HEK293 (cell line): ENCODE data around the gene ISM1.

Source experiments
- CTCF ChIA-PET: fragments of 350-600 bp; formaldehyde crosslinking; extraction: SDS; loops from one replicate; lab custom pipeline; 2021; ENCODE audit warnings: antibody characterized with exemption; lab: Yijun Ruan, JAX
- POLR2A ChIA-PET: fragments of 300-600 bp; formaldehyde crosslinking; extraction: SDS; loops from one replicate; lab custom pipeline; 2020; ENCODE audit warnings: antibody characterized with exemption, inconsistent platforms; lab: Yijun Ruan, JAX
- H3K27ac ChIP-seq: fragments of 200-500 bp; sonication (Bioruptor generic); 2 replicates; pipeline ENCODE4 v1.5.1; 2014; ENCODE audit warnings: low read depth, low read length, control low read depth, inconsistent platforms; ENCODE audit errors: extremely low read depth
- H3K36me3 ChIP-seq, 2 experiments: fragments of 200-500 bp in 1 of 2; sonication (Bioruptor generic) in 1 of 2; 1 replicate in 1 of 2; 2 replicates in 1 of 2; pipeline ENCODE4 v1.5.1; 2014 to 2017; ENCODE audit warnings: inconsistent platforms in 2 of 2, low read length in 2 of 2; ENCODE audit not compliant: control insufficient read depth in 2 of 2, insufficient read depth in 1 of 2
- H3K4me1 ChIP-seq: fragments of 200-500 bp; sonication (Bioruptor generic); 2 replicates; pipeline ENCODE4 v1.5.1; 2014; ENCODE audit warnings: mild to moderate bottlenecking, low read length, inconsistent platforms; ENCODE audit not compliant: control insufficient read depth, insufficient read depth
- H3K4me3 ChIP-seq: 2 replicates; pipeline ENCODE4 v1.5.1; 2011; ENCODE audit warnings: low read depth, mild to moderate bottlenecking, control low read depth, low read length, moderate library complexity
- H3K9me3 ChIP-seq: fragments of 200-500 bp; sonication (Bioruptor generic); 2 replicates; pipeline ENCODE4 v1.5.1; 2014; ENCODE audit warnings: low read depth, low read length, inconsistent platforms; ENCODE audit not compliant: control insufficient read depth, insufficient read depth
- MYNN ChIP-seq: fragments of 450-650 bp; formaldehyde crosslinking; IDR thresholded peaks from 2 replicates; pipeline ENCODE4 v1.5.1; 2016; ENCODE audit warnings: missing biosample characterization, missing genetic modification characterization, borderline replicate concordance
- ZFP3 ChIP-seq: fragments of 450-650 bp; formaldehyde crosslinking; IDR thresholded peaks from 2 replicates; pipeline ENCODE4 v1.5.1; 2016; ENCODE audit warnings: low read depth, missing biosample characterization, missing genetic modification characterization
- ZNF221 ChIP-seq: fragments of 450-650 bp; formaldehyde crosslinking; IDR thresholded peaks from 2 replicates; pipeline ENCODE4 v1.5.1; 2017; ENCODE audit warnings: missing biosample characterization, missing genetic modification characterization, borderline replicate concordance
- ZNF274 ChIP-seq, 2 experiments: fragments of 200-500 bp in 1 of 2; fragments of 450-650 bp in 1 of 2; sonication (Bioruptor generic) in 1 of 2; formaldehyde crosslinking in 1 of 2; IDR thresholded peaks; 2 replicates each; pipeline versions ENCODE4 v1.5.1 to v1.6.1; 2014 to 2016; ENCODE audit warnings: borderline replicate concordance in 1 of 2, inconsistent platforms in 1 of 2, low read length in 1 of 2, missing biosample characterization in 1 of 2, missing genetic modification characterization in 1 of 2
- ZNF354C ChIP-seq: fragments of 450-650 bp; formaldehyde crosslinking; IDR thresholded peaks from 2 replicates; pipeline ENCODE4 v1.5.1; 2016; ENCODE audit warnings: missing biosample characterization, missing genetic modification characterization, low read depth, borderline replicate concordance
- ZNF37A ChIP-seq: fragments of 450-650 bp; IDR thresholded peaks from 2 replicates; pipeline ENCODE4 v1.5.1; 2018; ENCODE audit warnings: missing biosample characterization, missing genetic modification characterization
- ZNF426 ChIP-seq: fragments of 450-650 bp; formaldehyde crosslinking; IDR thresholded peaks from 2 replicates; pipeline ENCODE4 v1.5.1; 2017; ENCODE audit warnings: missing biosample characterization, missing genetic modification characterization, mild to moderate bottlenecking, inconsistent platforms, moderate library complexity
- TF ChIP-seq, protein P1 (sequence below): fragments of 450-650 bp; formaldehyde crosslinking; IDR thresholded peaks from 2 replicates; pipeline ENCODE4 v1.5.1; 2016; ENCODE audit warnings: missing biosample characterization, missing genetic modification characterization
- TF ChIP-seq, protein P2 (sequence below): fragments of 450-650 bp; IDR thresholded peaks from 2 replicates; pipeline ENCODE4 v1.5.1; 2018; ENCODE audit warnings: missing biosample characterization, mild to moderate bottlenecking, missing genetic modification characterization
- TF ChIP-seq, protein P3 (sequence below): fragments of 450-650 bp; formaldehyde crosslinking; IDR thresholded peaks from 2 replicates; pipeline ENCODE4 v1.5.1; 2016; ENCODE audit warnings: missing biosample characterization, missing genetic modification characterization
- TF ChIP-seq, protein P4 (sequence below): fragments of 450-650 bp; formaldehyde crosslinking; IDR thresholded peaks from 2 replicates; pipeline ENCODE4 v1.5.1; 2017; ENCODE audit warnings: missing biosample characterization, missing genetic modification characterization

The ISM1 gene

DNA sequence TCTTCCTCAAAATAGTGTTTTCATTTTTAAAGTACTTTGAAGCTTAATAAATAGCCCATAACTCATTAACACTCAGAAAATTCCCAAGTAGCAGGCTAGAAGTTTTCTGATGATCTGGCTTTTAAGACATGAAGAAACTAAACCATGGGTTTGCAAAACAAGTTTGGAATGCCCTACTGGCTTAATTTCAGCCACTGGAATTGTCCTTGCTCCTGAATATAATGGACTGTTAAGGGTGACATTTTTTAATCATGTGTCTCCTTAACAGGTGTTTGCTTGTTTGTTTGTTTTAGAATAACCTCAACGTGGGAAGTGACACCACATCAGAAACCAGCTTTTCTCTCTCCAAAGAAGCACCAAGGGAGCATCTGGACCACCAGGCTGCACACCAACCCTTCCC is 49.1 kb downstream of the ISM1 start:
- ChIA-PET POLR2A (no interaction called here), CTCF (interaction anchor here (0.7 to 1.0 kb wide), 2 partner anchors 32 to 153 kb away, joined by 3 to 8 read pairs; no protein-coding TSS in a partner anchor)
- Histone ChIP-seq H3K27ac (no peak overlapping the region), H3K4me3 (no peak overlapping the region), H3K4me1 (no peaks in the 10 kb centered on the region), H3K9me3 (no peaks in the 10 kb centered on the region)
- no peak for TF ChIP-seq ZNF221 (tag by site-specific recombination)
- TF ChIP-seq ZFP3, result no peak
- TF ChIP-seq, protein P1, sequence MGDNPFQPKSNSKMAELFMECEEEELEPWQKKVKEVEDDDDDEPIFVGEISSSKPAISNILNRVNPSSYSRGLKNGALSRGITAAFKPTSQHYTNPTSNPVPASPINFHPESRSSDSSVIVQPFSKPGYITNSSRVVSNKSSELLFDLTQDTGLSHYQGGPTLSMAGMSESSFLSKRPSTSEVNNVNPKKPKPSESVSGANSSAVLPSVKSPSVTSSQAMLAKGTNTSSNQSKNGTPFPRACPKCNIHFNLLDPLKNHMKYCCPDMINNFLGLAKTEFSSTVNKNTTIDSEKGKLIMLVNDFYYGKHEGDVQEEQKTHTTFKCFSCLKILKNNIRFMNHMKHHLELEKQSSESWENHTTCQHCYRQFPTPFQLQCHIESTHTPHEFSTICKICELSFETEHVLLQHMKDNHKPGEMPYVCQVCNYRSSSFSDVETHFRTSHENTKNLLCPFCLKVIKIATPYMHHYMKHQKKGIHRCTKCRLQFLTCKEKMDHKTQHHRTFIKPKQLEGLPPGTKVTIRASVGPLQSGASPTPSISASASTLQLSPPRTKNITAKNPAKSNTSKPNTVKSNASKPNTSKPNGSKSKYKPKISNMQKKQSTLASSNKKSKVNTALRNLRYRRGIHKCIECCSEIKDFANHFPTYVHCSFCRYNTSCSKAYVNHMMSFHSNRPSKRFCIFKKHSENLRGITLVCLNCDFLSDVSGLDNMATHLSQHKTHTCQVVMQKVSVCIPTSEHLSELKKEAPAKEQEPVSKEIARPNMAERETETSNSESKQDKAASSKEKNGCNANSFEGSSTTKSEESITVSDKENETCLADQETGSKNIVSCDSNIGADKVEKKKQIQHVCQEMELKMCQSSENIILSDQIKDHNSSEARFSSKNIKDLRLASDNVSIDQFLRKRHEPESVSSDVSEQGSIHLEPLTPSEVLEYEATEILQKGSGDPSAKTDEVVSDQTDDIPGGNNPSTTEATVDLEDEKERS, result no peak
- TF ChIP-seq ZNF426 (tag by site-specific recombination), result no peak
- TF ChIP-seq, protein P2, sequence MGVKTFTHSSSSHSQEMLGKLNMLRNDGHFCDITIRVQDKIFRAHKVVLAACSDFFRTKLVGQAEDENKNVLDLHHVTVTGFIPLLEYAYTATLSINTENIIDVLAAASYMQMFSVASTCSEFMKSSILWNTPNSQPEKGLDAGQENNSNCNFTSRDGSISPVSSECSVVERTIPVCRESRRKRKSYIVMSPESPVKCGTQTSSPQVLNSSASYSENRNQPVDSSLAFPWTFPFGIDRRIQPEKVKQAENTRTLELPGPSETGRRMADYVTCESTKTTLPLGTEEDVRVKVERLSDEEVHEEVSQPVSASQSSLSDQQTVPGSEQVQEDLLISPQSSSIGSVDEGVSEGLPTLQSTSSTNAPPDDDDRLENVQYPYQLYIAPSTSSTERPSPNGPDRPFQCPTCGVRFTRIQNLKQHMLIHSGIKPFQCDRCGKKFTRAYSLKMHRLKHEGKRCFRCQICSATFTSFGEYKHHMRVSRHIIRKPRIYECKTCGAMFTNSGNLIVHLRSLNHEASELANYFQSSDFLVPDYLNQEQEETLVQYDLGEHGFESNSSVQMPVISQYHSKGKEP (tag by site-specific recombination), result no peak
- TF ChIP-seq ZNF37A, result no peak
- TF ChIP-seq, protein P3, sequence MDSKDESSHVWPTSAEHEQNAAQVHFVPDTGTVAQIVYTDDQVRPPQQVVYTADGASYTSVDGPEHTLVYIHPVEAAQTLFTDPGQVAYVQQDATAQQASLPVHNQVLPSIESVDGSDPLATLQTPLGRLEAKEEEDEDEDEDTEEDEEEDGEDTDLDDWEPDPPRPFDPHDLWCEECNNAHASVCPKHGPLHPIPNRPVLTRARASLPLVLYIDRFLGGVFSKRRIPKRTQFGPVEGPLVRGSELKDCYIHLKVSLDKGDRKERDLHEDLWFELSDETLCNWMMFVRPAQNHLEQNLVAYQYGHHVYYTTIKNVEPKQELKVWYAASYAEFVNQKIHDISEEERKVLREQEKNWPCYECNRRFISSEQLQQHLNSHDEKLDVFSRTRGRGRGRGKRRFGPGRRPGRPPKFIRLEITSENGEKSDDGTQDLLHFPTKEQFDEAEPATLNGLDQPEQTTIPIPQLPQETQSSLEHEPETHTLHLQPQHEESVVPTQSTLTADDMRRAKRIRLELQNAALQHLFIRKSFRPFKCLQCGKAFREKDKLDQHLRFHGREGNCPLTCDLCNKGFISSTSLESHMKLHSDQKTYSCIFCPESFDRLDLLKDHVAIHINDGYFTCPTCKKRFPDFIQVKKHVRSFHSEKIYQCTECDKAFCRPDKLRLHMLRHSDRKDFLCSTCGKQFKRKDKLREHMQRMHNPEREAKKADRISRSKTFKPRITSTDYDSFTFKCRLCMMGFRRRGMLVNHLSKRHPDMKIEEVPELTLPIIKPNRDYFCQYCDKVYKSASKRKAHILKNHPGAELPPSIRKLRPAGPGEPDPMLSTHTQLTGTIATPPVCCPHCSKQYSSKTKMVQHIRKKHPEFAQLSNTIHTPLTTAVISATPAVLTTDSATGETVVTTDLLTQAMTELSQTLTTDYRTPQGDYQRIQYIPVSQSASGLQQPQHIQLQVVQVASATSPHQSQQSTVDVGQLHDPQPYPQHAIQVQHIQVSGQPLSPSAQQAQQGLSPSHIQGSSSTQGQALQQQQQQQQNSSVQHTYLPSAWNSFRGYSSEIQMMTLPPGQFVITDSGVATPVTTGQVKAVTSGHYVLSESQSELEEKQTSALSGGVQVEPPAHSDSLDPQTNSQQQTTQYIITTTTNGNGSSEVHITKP, result no peak
- TF ChIP-seq, protein P4, sequence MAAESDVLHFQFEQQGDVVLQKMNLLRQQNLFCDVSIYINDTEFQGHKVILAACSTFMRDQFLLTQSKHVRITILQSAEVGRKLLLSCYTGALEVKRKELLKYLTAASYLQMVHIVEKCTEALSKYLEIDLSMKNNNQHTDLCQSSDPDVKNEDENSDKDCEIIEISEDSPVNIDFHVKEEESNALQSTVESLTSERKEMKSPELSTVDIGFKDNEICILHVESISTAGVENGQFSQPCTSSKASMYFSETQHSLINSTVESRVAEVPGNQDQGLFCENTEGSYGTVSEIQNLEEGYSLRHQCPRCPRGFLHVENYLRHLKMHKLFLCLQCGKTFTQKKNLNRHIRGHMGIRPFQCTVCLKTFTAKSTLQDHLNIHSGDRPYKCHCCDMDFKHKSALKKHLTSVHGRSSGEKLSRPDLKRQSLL (tag by site-specific recombination), result no peak
- TF ChIP-seq ZNF354C (tag by site-specific recombination), result no peak
- TF ChIP-seq, all 188 proteins: peak for 0
- H3K36me3 ChIP-seq, result no peaks in the 10 kb centered on the region

DNA sequence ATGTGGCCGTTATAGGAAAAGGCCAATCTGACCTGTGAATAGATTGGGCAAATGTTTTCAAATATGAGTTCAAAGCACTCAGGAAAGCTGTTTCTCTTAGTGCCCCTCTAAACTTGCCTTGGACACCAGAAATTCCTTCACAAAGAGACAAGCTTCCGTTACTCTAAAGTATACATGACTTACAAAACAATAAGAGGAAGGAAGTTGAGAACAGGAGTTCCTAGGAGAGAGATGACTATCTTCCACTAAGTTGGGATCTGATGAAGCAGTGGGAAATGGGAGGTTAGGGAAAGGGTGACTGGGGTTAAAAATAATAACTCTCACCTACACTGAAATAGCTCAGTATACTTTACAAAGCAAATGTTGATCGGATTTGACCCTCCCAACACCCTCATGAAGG is 50.0 kb downstream of the ISM1 start:
- ChIA-PET CTCF (interaction anchor here (1.5 kb wide), 1 partner anchor 9 kb away, joined by 4 read pairs; no protein-coding TSS in a partner anchor), POLR2A (no interaction called here)
- Histone ChIP-seq H3K4me1 (no peaks in the 10 kb centered on the region), H3K27ac (no peak overlapping the region), H3K36me3 (no peaks in the 10 kb centered on the region), H3K4me3 (no peak overlapping the region), H3K9me3 (no peaks in the 10 kb centered on the region)
- TF ChIP-seq MYNN, result no peak
- no peak for TF ChIP-seq ZNF274 (IDR thresholded peaks at IDR 0.05; ENCODE audit: low read length)
- no peak for TF ChIP-seq ZNF274 (tag by site-specific recombination; IDR thresholded peaks at IDR 0.05; ENCODE audit: borderline replicate concordance)
